GM23338 (cell line): ENCODE data around the gene SYK.

Experiments
- CREB1 ChIP-seq: fragments of 250-450 bp; sonication (Bioruptor Pico); IDR thresholded peaks from 2 replicates; pipeline ENCODE4 v1.5.0; 2020; ENCODE audit warnings: low read depth, mild to moderate bottlenecking, moderate library complexity
- EZH2 ChIP-seq: fragments of 200-600 bp; sonication (generic); IDR thresholded peaks from one replicate; pipeline ENCODE4 v1.8.0; 2017; ENCODE audit warnings: antibody characterized with exemption, mild to moderate bottlenecking, low read depth; ENCODE audit not compliant: unreplicated experiment
- EZH2phosphoT487 ChIP-seq: fragments of 200-600 bp; sonication (generic); IDR thresholded peaks from one replicate; pipeline ENCODE4 v1.8.1; 2018; ENCODE audit warnings: antibody characterized with exemption; ENCODE audit not compliant: unreplicated experiment
- JUNB ChIP-seq: IDR thresholded peaks from one replicate; pipeline ENCODE4 v1.6.1; 2016; ENCODE audit warnings: antibody characterized with exemption; ENCODE audit not compliant: unreplicated experiment
- NANOG ChIP-seq: IDR thresholded peaks from 2 replicates; pipeline ENCODE4 v1.6.1; 2016; ENCODE audit warnings: antibody characterized with exemption, borderline replicate concordance
- POLR2AphosphoS5 ChIP-seq: IDR thresholded peaks from 2 replicates; pipeline ENCODE4 v1.6.1; 2016; ENCODE audit warnings: antibody characterized with exemption, low read depth
- STAT1 ChIP-seq: IDR thresholded peaks from one replicate; pipeline ENCODE4 v1.6.1; 2016; ENCODE audit warnings: antibody characterized with exemption; ENCODE audit not compliant: unreplicated experiment
- ZNF114 ChIP-seq: fragments of 250-450 bp; sonication (Bioruptor Pico); IDR thresholded peaks from 2 replicates; pipeline ENCODE4 v1.5.0; 2020; ENCODE audit warnings: mild to moderate bottlenecking, moderate library complexity
- ZNF331 ChIP-seq: fragments of 250-450 bp; sonication (Bioruptor Pico); IDR thresholded peaks from 2 replicates; pipeline ENCODE4 v1.5.0; 2020; ENCODE audit warnings: low read depth, mild to moderate bottlenecking, moderate library complexity
- TF ChIP-seq, protein P1 (sequence below), 2 experiments: fragments of 200-600 bp in 1 of 2; sonication (generic) in 1 of 2; conservative IDR thresholded peaks; 2 replicates each; pipeline versions ENCODE4 v1.5.1 to v1.6.1; 2016 to 2017; ENCODE audit warnings: antibody characterized with exemption in 2 of 2, low read depth in 2 of 2, mild to moderate bottlenecking in 2 of 2, moderate library complexity in 1 of 2
- TF ChIP-seq, protein P2 (sequence below): IDR thresholded peaks from one replicate; pipeline ENCODE4 v1.6.1; 2018; ENCODE audit warnings: antibody characterized with exemption; ENCODE audit not compliant: unreplicated experiment
- TF ChIP-seq, protein P3 (sequence below): IDR thresholded peaks from 2 replicates; pipeline ENCODE4 v1.6.1; 2016; ENCODE audit warnings: antibody characterized with exemption
- TF ChIP-seq, protein P4 (sequence below): fragments of 250-450 bp; sonication (Bioruptor Pico); IDR thresholded peaks from 2 replicates; pipeline ENCODE4 v1.5.0; 2020; ENCODE audit warnings: mild to moderate bottlenecking, moderate library complexity

DNA sequence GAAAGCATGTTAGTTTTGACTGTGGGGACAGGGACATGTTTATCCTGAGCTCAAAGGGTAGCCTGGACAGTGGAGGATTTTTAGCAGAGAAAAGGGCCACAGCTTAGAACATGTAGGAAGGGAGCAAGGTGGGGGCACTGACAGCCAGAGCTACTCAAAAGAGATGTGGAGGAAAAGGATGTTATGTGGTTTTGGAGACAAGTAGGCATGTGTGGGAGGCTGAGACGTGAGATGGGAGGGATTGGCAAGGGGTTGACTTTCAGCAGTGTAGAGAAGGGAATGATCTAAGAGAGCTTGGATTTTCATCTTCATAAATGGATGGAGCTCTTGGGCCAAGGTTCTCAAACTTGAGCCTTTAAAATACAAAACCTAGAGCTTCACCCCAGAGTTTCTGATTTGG is 24.0 kb downstream of the SYK start:
- TF ChIP-seq EZH2, result no peak
- TF ChIP-seq, protein P1, sequence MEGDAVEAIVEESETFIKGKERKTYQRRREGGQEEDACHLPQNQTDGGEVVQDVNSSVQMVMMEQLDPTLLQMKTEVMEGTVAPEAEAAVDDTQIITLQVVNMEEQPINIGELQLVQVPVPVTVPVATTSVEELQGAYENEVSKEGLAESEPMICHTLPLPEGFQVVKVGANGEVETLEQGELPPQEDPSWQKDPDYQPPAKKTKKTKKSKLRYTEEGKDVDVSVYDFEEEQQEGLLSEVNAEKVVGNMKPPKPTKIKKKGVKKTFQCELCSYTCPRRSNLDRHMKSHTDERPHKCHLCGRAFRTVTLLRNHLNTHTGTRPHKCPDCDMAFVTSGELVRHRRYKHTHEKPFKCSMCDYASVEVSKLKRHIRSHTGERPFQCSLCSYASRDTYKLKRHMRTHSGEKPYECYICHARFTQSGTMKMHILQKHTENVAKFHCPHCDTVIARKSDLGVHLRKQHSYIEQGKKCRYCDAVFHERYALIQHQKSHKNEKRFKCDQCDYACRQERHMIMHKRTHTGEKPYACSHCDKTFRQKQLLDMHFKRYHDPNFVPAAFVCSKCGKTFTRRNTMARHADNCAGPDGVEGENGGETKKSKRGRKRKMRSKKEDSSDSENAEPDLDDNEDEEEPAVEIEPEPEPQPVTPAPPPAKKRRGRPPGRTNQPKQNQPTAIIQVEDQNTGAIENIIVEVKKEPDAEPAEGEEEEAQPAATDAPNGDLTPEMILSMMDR (conservative IDR thresholded peaks at IDR 0.05; ENCODE audit: low read depth in 2 of 2), result no peak
- TF ChIP-seq POLR2AphosphoS5, result no peak
- TF ChIP-seq CREB1 (CRISPR knock-in tag), result no peak
- TF ChIP-seq EZH2phosphoT487, result no peak
- TF ChIP-seq, protein P2, sequence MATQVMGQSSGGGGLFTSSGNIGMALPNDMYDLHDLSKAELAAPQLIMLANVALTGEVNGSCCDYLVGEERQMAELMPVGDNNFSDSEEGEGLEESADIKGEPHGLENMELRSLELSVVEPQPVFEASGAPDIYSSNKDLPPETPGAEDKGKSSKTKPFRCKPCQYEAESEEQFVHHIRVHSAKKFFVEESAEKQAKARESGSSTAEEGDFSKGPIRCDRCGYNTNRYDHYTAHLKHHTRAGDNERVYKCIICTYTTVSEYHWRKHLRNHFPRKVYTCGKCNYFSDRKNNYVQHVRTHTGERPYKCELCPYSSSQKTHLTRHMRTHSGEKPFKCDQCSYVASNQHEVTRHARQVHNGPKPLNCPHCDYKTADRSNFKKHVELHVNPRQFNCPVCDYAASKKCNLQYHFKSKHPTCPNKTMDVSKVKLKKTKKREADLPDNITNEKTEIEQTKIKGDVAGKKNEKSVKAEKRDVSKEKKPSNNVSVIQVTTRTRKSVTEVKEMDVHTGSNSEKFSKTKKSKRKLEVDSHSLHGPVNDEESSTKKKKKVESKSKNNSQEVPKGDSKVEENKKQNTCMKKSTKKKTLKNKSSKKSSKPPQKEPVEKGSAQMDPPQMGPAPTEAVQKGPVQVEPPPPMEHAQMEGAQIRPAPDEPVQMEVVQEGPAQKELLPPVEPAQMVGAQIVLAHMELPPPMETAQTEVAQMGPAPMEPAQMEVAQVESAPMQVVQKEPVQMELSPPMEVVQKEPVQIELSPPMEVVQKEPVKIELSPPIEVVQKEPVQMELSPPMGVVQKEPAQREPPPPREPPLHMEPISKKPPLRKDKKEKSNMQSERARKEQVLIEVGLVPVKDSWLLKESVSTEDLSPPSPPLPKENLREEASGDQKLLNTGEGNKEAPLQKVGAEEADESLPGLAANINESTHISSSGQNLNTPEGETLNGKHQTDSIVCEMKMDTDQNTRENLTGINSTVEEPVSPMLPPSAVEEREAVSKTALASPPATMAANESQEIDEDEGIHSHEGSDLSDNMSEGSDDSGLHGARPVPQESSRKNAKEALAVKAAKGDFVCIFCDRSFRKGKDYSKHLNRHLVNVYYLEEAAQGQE, result no peak
- no peak for TF ChIP-seq STAT1
- no peak for TF ChIP-seq JUNB
- no peak for TF ChIP-seq NANOG
- no peak for TF ChIP-seq ZNF114 (CRISPR knock-in tag)
- TF ChIP-seq, protein P3, sequence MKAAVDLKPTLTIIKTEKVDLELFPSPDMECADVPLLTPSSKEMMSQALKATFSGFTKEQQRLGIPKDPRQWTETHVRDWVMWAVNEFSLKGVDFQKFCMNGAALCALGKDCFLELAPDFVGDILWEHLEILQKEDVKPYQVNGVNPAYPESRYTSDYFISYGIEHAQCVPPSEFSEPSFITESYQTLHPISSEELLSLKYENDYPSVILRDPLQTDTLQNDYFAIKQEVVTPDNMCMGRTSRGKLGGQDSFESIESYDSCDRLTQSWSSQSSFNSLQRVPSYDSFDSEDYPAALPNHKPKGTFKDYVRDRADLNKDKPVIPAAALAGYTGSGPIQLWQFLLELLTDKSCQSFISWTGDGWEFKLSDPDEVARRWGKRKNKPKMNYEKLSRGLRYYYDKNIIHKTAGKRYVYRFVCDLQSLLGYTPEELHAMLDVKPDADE, result no peak
- TF ChIP-seq ZNF331 (CRISPR knock-in tag), result no peak
- TF ChIP-seq, protein P4, sequence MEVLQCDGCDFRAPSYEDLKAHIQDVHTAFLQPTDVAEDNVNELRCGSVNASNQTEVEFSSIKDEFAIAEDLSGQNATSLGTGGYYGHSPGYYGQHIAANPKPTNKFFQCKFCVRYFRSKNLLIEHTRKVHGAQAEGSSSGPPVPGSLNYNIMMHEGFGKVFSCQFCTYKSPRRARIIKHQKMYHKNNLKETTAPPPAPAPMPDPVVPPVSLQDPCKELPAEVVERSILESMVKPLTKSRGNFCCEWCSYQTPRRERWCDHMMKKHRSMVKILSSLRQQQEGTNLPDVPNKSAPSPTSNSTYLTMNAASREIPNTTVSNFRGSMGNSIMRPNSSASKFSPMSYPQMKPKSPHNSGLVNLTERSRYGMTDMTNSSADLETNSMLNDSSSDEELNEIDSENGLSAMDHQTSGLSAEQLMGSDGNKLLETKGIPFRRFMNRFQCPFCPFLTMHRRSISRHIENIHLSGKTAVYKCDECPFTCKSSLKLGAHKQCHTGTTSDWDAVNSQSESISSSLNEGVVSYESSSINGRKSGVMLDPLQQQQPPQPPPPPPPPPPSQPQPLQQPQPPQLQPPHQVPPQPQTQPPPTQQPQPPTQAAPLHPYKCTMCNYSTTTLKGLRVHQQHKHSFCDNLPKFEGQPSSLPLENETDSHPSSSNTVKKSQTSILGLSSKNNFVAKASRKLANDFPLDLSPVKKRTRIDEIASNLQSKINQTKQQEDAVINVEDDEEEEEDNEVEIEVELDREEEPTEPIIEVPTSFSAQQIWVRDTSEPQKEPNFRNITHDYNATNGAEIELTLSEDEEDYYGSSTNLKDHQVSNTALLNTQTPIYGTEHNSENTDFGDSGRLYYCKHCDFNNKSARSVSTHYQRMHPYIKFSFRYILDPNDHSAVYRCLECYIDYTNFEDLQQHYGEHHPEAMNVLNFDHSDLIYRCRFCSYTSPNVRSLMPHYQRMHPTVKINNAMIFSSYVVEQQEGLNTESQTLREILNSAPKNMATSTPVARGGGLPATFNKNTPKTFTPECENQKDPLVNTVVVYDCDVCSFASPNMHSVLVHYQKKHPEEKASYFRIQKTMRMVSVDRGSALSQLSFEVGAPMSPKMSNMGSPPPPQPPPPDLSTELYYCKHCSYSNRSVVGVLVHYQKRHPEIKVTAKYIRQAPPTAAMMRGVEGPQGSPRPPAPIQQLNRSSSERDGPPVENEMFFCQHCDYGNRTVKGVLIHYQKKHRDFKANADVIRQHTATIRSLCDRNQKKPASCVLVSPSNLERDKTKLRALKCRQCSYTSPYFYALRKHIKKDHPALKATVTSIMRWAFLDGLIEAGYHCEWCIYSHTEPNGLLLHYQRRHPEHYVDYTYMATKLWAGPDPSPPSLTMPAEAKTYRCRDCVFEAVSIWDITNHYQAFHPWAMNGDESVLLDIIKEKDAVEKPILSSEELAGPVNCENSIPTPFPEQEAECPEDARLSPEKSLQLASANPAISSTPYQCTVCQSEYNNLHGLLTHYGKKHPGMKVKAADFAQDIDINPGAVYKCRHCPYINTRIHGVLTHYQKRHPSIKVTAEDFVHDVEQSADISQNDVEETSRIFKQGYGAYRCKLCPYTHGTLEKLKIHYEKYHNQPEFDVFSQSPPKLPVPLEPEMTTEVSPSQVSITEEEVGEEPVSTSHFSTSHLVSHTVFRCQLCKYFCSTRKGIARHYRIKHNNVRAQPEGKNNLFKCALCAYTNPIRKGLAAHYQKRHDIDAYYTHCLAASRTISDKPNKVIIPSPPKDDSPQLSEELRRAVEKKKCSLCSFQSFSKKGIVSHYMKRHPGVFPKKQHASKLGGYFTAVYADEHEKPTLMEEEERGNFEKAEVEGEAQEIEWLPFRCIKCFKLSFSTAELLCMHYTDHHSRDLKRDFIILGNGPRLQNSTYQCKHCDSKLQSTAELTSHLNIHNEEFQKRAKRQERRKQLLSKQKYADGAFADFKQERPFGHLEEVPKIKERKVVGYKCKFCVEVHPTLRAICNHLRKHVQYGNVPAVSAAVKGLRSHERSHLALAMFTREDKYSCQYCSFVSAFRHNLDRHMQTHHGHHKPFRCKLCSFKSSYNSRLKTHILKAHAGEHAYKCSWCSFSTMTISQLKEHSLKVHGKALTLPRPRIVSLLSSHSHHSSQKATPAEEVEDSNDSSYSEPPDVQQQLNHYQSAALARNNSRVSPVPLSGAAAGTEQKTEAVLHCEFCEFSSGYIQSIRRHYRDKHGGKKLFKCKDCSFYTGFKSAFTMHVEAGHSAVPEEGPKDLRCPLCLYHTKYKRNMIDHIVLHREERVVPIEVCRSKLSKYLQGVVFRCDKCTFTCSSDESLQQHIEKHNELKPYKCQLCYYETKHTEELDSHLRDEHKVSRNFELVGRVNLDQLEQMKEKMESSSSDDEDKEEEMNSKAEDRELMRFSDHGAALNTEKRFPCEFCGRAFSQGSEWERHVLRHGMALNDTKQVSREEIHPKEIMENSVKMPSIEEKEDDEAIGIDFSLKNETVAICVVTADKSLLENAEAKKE, result no peak
